HTERT RPE-1 (cell line): Measurements from ENCODE around the gene DCTN3.

Source experiments
- in situ Hi-C: fragments of 300-500 bp; cut with MboI; formaldehyde crosslinking; loops from 4 replicates; pipeline ENCODE4 v1.14.3; 2020; ENCODE audit warnings: low sequenced_read_pairs

Gene DCTN3

GRCh38 chr9:34620061-34620994 lies at the start of gene DCTN3:
TSS of gene DCTN3 (minus strand) at chr9:34620495. CDS start at chr9:34620464, 31 bp downstream.
- in situ Hi-C loops, result no loop called here

DNA sequence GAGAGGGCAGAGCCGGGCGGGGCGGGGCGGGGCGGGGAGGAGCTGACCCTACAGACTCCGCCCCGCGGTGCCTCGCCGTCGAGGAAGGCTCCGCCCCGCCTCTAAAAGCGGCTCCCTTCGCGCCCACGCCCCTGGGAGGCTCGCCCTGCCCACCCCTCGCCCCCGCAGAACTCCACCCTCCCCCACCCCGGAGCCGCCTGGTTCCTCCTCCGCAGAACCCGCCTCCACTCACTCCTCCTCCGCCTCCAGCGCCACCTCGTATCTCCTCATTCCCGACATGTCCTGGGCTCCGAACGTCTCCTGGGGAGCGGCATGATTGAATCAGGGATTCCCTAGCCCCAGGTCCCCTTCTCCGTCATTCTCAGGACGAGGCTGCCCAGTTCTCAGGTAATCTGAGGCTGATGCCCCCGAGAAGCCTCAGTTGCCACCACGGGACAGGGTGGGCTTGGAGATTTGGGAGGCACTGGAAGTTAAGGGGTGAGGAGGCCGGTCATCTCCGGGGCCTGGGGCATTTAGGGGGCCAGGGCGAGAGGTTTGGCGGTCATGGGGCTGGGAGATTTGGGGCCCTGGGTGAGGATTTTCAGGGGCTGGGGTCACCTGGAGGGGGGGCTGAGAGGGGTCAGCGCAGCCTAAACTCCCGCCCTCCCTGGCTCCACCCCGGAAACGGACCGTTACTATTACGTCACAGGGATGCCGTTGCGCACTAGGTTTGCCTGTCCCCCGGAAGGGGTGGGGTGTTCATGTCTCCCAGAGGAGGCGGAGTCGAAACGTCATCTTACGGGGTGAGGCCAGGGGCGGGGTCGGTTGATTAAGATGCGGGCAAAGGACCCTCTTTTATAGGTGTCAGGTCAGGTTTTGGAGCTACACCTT lies 45.3 kb upstream of the DCTN3 start:
- in situ Hi-C loops, result no loop called here

- in situ Hi-C loops, result no loop called here
These were observed 44.7 kb upstream of the DCTN3 start for GRCh38 chr9:34665067-34665380.

DNA sequence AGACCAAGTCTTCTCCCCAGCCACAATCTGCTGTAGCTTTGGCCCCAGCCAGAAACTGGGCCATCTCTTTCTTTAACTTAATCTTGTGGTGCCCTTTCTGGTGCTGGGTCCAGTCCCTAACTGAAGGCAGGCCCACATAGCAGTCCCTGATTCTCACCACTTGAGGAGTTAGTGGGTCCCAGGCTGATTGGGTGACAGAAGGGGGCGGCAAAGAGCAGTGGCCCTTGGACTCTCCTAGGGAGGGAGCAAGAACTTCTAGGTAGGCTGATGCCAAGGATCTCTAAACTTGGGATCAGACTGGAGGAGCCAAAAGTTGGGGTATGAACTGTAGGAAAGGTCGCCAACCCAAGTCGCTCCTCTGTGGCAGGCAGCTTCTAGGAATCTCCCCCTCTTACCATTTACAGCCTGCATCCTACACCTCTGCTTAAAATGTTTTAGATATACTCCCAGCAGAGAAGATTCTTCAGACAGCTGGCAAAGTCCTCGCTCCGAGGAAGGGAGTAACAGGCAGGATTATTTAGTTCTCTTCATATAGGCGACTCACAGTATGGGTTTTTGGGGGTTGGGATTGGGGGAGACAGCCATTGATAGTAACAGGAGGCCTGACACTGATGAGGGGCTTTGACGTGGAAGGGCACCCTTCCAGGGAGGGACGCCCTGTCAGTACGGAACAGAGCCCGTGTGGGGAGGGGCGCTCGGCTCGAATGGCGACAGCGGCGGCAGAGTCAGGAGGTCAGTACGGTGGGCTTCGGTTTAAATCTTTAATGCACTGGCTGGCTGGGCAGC lies 44.2 kb upstream of the DCTN3 start:
- in situ Hi-C loops, result no loop called here

DNA sequence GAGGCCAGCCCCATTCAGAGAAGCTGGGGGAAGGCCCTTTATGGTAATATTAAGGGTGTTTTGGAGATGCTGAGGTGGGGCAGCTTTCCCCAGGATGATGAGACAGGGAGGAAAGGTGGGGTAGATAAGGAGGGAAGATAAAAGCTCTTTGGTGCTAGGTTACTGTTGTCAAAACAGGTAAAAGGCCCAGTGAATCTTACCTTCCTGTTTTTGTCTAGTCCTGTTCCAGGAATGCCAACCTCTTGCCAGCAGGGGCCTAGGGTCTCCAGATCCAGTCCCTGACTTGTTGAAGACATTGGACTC lies 43.0 kb upstream of the DCTN3 start:
- in situ Hi-C loops, result no loop called here

- in situ Hi-C loops, result no loop called here
These were observed 42.4 kb upstream of the DCTN3 start, which contains the start of gene CCL27 for GRCh38 chr9:34662526-34663302. TSS of gene CCL27 (minus strand) at chr9:34662657. CDS start at chr9:34662633, 24 bp downstream.

DNA sequence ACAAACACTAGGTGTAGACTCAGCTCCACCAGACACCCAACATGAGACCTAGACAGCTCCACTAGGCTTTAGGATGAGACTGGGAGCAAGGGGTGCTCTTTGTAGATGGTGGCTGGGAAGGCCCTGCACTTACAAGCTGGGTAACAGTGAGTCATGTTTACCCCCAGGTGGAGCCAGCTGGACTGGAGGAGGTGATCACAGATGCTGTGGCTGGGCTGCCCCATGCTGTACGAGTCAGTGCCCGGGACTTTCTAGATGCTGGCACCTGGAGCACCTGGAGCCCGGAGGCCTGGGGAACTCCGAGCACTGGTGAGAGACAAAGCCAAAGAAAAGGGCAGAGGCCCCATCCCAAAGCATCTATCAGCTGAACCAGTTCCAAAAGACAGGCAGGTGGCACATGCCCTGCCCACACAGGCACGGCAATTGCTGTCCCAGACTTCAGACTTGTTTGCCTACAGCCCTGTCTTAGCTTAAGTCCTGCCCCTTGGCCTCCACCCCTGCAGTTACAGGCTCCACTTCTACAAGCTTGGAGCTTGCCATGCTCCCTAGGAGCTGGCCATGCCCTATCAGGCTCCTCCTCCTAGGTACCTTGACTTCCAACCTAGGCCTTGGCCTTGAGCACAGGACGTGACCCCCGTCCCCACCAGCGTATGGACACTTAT lies 39.4 kb upstream of the DCTN3 start:
- in situ Hi-C loops, result no loop called here

GRCh38 chr9:34658461-34658860 lies 38.2 kb upstream of the DCTN3 start:
- in situ Hi-C loops, result no loop called here

GRCh38 chr9:34656992-34657391 lies 36.7 kb upstream of the DCTN3 start:
- in situ Hi-C loops, result no loop called here

DNA sequence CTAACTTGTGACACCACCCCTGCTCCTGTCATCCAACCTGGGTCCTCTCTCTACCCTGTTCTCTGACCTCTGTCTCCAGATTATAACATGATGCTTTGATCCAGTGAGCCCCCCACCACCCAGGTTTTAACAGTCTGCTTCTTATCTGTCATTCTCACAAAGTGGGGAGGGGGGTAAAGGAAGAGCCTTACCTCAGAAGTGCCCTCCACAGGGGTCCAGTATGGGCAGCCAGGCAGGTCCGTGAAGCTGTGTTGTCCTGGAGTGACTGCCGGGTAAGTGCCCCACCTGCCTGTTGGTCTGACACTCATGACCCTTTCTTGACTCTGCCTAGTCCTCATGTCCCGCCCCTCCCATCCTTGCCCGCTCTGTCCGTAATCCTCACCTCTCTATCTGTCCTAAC lies 35.1 kb upstream of the DCTN3 start:
- in situ Hi-C loops, result no loop called here

- in situ Hi-C loops, result no loop called here
These were observed 34.2 kb upstream of the DCTN3 start for GRCh38 chr9:34654323-34655051.

GRCh38 chr9:34653151-34654072 lies 33.1 kb upstream of the DCTN3 start:
- in situ Hi-C loops, result no loop called here

GRCh38 chr9:34652602-34653000 lies 32.3 kb upstream of the DCTN3 start:
- in situ Hi-C loops, result no loop called here

- in situ Hi-C loops, result no loop called here
These were observed 31.7 kb upstream of the DCTN3 start, which contains the start of gene IL11RA for GRCh38 chr9:34651876-34652601. TSS of gene IL11RA (plus strand) at chr9:34652185. CDS start at chr9:34655218, 3,033 bp downstream.

DNA sequence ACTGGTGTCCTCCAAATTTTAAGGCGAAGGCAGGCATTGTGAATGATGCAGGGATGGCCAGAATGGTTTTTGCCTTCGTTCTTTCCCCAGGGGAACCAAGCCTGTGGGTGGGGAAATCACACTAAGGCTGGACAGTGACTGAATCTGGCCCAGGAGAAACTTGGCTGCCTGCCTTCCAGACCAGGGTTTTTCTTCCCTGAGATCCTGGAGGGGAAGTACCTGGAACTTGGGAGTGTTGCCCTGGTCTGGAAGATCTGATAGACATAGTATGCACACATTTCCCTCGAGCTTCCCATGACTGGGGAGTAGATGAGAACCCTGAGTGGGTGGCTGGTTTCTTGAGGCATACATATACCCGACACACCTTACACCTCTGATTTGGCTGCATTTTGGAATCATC lies 31.0 kb upstream of the DCTN3 start:
- in situ Hi-C loops, result no loop called here

GRCh38 chr9:34650816-34651215 lies 30.5 kb upstream of the DCTN3 start:
- in situ Hi-C loops, result no loop called here

DNA sequence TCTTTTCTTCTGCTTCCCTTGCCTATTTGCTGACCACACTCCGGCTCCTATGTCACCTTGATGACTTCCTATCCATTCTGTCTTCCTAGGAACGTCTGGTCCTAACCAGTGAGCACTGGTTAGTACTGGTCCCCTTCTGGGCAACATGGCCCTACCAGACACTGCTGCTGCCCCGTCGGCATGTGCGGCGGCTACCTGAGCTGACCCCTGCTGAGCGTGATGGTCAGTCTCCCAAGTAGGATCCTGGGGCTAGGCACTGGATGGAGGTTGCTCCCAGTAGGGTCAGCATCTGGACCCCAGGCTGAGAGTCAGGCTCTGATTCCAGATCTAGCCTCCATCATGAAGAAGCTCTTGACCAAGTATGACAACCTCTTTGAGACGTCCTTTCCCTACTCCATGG lies 28.4 kb upstream of the DCTN3 start:
- in situ Hi-C loops, result no loop called here
